Stimulated activated CD4-positive, alpha-beta T cell treated with anti-CD3 and anti-CD28 coated beads, Interleukin-2, amount 100 ng/mL, for 24 hours (primary cell): Measurements from ENCODE around the gene ZNF581.

Experiments
- DNase-seq, 2 donors: peaks; one replicate each; pipeline ENCODE4 v3.0.0-alpha.2; 2020

ZNF581 gene

DNA sequence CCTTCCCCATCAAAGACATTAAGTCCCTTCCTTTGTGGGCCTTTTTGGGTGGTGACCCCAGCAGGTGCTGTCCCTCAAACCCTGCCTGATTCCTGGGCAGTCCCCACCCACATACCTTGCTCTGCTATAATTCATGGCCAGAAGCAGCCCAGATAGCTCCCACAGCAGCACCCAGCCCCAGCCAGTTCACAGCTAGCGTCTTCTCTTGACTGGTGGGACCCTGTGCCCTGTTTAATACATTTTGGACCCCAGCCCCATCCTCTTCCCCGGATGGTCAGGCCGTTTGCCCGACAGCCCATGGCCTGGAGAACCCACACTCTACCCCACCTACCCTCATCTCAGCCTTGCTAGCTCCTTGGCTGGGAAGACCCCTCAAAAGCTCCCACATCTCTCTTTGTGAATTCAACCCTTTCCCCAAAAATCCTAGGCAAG lies 6.7 kb downstream of the ZNF581 start:
- DNase-seq = no peak

DNA sequence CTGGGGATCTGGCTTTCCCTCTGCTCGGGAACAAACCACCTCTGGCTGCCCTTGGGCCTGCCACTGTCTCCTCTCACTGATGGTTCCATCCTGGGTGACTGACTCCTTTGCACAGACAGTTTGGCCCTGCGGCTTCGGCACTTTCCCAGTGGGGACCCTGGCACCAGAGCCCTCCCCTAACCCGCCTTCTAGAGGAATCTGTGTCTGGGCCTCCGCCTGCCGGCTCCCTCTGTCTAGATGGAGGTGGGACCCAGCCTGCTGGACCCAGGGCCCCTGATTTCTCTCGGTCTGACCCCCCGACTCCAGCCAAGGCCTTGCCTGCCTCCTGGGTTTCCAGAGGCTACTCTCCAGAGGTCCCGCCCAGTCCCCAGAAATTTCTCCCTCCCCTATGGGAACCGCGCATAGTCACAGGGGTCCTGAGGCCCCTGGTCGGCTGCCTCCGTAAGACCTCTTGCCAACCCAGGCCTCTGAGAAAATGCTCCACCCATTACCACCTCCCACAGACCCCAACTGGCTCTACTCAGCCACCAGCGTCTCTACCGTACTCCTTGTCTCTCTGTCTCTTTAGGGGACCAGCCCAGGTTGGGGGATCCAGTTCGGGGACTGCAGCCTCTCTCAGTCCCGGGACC lies 7.3 kb downstream of the ZNF581 start:
- no peak for DNase-seq

DNA sequence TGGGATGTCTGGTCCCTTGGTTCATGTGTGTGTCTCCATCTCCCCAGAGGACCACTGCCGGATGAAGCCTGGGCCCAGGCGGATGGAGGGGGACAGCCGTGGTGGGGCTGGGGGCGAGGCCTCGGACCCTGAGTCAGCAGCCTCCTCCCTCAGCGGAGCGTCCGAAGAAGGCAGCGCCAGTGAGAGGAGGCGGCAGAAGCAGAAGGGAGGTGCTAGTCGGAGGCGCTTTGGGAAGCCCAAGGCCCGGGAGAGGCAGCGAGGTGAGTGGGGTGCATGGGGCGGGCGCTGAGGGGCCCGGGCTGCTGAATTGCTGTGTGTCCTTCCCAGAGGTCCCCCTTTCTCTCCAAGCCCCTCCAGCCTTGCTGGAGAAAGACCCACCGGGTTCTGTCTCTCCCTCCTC lies 7.8 kb downstream of the ZNF581 start:
- no peak for DNase-seq

DNA sequence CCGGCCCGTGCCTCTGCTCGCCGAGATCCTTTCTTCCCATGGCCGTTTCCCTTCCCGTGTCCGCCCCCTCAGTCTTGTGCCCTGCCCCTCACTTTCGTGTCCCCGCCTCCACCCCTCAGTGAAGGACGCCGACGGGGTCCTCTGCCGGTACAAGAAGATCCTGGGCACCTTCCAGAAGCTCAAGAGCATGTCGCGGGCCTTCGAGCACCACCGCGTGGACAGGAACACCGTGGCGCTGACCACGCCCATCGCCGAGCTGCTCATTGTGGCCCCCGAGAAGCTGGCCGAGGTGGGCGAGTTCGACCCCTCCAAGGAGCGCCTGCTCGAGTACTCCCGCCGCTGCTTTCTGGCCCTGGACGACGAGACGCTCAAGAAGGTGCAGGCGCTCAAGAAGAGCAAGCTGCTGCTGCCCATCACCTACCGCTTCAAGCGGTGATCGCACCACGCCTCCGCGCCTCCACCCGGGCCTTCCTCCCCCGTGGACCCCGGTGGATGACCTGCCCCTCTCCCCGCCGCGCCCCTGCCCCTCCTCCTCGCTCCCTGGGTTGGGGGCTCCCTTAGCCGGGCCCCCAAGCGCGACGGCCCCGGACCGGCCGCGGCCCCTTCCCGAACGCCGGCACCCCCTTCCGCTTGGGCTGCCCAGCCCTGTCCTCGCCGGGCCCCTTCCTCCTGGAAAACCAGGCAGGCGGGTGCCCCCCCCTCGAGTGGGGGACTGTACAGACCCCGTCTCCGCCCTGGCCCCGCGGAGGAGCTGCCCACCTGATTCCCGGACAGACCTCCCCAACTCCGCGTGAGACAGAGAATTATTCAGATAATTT lies 9.1 kb downstream of the ZNF581 start:
- no peak for DNase-seq

DNA sequence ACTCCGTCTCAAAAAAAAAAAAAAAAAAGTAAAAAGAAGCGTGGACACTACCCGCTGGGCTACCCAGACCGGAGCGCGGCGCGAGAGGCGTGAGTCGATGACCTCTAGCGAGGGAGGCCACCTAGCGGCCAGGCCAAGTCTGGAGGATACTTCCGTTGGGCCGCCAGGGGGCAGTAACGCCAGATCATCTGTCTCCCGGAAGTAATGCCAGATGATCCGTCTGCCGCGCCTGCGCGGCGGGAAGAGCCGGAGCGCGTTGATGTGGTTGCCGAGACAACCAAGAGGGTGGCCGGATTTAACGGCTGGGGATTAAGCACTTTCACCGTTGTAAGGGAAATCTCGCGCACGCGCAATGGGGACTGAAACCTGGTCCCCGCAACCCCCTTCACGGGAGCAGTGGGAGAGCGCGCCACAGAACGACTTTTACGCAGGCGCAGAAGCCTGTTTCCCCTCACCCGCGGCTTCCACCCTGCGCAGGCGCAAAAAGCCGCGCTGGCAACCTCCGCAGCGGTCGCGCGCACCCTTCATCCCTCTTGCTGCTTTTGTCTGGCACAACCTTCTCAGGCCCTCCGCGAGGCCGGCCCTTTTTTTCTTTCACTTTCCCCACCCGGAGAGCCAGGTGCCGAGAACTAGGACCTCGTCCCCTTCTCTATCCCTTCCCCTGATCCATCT lies 10.3 kb downstream of the ZNF581 start:
- peak; percentile 96 to 99 for DNase-seq

DNA sequence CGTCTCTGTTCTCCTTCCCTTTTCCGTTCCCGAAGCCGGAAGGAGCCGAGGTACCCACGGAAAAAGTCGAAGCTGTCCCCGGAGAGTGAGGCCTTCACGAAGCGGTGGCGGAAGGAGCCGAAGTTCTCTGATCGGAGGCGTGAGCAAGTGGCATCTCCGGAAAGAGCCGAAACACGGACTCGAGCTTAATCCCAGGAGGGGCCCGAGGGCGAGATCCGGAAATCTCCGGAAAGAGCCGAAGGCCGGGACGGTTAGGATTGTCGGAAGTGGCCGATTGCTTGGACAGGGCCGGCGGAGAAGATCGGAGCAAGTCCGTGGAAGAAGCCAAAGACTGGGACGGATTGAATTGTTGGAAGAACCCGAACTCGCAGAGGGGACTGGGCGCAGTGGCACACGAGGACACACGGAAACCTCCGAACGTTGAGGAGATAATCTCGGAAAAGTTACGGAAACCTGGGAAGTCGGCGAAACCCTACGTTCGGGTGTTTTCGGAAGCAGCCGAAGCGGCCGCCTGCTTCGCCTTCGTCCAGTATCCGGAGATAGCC lies 10.9 kb downstream of the ZNF581 start:
- peak; percentile 99 for DNase-seq

DNA sequence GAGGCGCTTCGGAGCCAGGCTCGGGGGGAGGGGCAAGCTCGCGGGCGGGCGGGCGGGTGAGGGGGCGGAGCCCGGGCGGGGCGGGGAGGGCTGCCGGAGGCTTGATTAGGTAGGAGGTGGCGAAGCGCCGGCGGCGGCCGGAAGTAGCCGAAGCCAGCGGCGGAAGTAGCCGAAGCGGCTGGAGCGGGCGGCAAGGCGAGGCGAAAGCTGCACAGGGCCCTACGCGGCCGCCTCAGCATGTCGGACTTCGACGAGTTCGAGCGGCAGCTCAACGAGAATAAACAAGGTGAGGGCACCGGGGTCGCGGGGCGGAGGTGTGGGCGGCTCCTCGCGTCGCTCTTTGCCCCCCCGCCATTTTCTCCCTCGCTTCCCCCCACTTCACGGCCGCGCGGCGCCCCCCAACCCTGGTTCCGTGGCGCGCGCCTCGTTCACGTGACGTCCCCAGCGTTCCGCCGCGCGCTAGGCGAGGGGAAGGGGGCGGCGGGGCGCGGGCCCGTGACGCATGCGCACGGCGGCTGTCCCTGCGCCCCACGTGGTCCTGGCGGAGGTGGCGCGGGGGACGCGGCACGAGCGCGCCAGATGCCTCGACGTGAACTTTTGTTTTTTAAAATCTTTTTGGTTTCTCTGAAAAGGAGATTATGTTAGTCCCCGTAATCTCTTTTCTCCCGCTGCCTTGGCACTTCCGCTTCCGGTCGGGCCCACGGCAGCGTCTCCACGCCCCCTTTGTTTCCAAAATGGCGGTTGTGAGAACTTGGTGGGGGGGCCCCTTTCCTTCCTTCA lies 11.6 kb downstream of the ZNF581 start, which contains the start of gene U2AF2:
TSS of gene U2AF2 (plus strand) at position 168 of the 780 bp plus-strand sequence. CDS start at position 238, 70 bp downstream.
- peak; percentile 97 for DNase-seq

DNA sequence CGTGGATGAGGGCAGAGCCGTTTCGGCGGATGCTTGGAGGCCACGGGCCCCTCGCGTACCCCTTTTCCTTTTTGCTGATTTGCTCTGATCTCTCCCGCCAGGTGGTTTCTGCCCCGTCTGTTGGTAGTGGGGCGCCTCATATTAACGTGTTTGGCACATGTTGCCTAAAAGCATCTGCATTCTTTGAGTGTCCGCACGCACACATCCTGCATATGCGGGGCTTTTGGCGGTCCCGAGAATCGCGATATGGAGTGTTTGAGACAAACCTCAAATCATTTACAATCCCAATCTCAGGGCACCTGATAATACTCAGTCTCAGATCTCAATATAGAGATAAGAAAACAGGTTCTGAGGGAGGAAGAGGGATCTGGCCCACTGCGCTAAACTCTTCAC lies 12.2 kb downstream of the ZNF581 start:
- DNase-seq = no peak

DNA sequence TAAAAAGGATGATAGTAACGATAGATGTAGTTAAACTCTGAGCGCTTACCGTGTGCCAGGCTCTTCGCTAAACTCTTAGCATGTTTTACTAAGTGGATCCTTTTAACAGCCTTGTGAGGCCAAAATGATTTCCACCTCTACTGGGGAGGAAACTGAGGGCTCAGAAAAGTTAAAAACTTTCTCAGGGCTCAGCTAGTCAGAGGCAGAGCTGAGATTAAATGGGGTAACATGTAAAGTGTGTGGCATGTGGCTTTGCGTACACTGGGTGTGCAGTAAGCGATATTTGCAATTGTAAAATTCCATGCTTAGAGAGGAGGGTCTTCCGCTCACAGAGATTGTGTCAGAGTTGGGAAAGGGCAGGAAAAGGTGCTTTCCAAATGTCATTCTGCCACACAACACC lies 13.1 kb downstream of the ZNF581 start:
- no peak for DNase-seq

DNA sequence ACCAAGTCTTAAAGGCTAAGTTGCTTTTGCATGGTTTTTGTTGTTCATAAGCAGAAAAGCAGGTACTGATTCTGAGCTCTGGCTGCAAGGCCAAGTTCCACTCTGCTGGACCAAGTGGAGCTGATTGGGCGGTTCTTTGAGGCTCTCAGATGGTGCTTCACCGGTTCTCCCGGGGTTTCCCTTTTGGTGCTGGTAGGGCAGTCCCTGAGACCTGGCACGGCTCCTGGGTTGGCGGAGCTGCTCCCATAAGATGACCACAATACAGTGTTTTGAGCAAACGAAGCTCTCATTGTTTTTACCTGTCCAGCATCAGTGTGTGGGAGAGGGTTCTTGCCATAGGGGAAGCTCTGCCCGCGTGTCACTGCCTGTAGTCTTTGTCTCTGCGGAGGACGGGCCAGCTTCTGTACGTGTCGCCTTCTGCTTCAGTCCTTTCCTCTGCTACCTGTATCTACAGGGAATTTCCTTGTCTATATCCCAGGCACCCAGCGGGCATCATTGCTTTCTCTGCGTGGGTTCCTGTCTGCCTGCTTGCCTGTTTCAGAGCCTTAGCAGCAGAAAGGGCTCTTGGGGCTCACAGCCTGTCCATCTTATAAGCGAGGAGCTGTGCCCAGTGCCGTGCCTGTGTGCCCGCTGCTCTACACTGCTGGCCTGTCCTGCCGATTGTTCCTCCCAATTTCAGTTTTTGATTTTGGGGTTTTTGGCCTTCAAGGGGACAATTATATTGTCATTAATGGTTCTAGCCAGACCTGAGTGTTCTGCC lies 13.7 kb downstream of the ZNF581 start:
- no peak for DNase-seq

DNA sequence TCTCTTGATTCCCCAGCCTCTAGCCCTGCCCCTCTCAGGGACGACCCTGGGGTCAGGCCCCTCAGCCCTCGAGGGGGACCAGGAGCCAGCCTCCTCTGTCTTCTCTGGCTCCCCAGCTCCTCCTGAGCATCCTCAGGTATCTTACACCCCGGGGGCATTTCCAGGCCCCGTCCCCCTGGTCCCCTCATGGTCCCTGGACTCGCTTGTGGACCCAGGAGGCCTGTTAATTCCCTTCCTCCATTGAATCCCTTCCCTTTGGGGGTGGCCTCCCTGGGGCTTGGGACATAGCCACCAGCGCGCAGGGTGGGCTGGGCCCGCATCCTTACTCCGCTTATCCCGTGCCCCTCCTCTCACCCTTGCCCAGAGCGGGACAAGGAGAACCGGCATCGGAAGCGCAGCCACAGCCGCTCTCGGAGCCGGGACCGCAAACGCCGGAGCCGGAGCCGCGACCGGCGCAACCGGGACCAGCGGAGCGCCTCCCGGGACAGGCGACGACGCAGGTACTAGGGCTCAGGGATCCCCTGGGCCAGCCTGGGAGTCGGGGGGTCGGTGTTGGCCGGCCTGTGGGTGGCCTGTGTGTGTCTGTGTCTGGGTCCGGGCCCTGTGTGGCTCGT lies 15.5 kb downstream of the ZNF581 start:
- no peak for DNase-seq

DNA sequence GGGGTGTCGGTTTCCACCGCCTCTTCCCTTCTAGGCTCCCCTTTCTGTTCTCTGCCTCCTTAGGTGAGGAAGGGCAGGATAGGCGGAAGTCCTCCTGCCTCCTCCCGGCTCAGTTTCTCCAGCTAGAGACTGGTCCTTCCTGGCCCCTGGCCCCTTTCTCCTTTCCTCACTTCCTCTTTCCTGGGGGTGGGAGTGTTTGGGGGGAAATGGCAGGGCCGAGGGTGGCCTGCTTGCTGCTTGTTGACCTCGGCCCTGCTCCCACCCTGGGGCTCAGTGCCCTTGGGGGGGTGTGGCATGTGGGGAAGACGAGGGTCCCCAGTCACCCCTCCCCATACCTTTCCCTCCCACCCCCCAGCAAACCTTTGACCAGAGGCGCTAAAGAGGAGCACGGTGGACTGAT lies 16.4 kb downstream of the ZNF581 start:
- no peak for DNase-seq

DNA sequence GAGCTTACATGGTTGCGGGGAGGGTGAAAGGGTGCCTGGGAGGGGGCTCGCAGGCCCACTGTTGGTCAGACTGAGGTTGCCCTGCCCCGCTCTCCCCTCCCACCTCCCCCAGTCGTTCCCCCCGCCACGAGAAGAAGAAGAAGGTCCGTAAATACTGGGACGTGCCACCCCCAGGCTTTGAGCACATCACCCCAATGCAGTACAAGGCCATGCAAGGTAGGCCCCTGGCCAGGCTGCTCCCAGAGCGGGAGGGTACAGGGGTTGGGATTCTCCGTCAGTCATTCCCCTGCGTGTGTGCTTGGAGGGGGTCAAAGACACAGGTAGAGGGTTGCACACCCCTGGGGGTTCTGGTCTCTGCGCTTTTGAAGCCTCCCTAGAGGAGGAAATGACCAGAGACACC lies 17.0 kb downstream of the ZNF581 start:
- no peak for DNase-seq

DNA sequence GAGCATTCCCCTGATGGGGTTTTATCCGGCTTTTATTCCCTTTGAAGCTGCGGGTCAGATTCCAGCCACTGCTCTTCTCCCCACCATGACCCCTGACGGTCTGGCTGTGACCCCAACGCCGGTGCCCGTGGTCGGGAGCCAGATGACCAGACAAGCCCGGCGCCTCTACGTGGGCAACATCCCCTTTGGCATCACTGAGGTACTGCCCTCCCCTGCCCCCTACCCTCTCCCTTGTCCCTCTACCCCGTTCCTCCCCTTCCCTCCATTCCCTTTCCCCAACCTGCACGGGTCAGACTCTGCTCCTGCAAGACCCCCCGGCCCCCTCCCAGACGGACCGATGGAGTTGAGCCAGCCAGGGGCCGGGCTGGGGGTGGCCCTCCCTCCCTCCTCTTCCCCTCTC lies 17.5 kb downstream of the ZNF581 start:
- DNase-seq = no peak

DNA sequence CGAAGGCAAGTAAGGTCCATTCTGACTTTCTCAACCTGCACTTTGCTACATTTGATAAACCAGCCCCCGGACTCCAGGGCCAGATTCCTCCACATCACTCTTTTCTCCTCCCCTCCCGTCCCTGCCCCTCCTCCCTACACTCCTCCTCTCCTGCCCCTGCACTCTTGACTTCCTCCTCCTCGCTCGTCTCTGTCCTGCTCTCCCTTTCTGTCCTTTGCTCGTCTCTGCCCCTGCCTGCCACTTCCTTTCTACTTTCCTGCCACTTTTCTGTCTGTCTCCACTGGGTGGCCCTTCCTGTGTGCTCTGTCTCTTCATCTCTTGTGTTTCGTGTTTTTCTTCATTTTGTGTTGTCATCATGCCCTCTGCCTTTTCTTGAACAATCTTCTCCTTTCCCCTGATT lies 18.4 kb downstream of the ZNF581 start:
- DNase-seq = no peak

DNA sequence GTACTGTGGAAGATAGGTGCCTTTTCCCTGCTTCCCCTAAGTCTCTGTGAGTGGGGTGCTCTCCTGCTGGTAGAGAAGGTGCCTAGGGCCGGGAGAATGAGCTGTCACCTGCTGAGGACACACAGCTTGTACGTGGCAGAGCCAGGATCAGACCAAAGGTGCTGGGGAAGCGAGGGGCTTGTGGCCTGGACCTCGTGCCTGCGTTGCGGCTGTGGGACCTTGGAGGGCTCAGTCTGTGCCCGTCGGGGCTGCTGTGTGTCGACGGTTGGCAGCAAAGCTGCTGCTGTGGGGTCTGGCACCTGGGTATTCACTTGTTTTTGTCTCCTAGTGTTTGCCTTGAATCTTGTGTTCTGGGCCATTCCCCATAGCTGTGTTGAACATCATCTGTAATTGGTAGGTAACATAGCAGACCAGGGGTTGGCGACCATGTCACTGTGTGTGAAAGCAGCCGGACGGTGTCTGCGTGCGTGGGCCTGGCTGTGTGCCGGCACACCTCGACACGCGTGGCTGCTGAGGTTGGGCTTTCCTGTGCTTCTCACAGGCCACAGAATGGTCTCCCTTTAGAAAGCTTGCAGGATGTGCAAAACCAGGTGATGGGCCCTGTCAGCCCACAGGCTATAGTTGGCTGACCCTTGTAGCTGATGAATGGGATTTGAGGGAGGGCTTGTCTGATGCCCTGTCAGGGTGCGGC lies 20.5 kb downstream of the ZNF581 start:
- DNase-seq = no peak

DNA sequence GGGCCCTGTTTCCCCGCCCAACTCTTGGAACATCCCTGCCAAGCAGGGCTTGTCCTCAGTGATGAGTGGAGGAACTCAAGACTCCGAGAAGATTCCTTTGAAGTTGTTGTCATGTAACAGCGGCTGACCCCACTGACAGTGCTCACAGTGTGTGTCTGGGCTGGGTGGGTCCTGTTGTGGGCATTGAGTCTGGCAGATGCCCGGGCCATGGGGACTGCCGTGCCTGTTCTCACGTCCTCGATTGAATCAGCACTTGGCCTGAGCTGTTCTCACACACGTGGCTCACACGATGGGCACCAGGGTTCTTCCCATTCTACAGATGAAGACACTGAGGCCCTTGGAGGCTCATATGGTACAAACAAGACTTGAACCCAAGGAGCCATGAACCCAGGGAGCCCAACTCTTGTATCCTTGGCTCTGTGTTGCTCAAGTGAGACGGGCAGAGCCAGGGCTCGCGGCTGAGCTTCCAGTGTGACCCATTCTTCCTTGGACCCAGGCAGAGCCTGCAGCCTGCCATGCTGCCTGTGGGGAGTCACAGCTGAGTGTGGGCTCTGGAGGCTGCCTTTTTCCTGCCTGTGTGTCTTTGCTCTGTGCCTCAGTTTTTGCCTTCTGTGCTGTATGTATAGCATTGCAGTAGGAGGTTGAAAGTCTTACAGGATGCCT lies 23.0 kb downstream of the ZNF581 start:
- DNase-seq = no peak

DNA sequence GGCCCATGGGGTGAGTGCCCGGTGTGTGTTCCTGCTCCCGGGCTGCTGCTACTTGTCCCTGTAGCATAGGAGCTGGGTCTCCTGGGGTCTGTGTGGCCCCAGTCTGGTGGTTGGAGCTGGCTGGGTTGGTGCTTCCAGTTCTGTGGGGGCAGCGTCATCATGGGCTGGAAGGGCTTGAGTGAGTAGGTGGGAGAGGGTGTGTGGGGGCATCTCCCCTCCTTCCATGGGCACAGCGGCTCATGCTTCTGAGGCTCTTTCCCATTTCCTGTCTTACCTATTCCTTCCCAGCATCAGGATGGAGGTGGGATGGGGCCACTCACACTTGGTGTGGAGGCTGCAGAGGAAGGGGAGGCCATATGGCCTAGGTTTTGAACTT lies 23.5 kb downstream of the ZNF581 start:
- DNase-seq = no peak

DNA sequence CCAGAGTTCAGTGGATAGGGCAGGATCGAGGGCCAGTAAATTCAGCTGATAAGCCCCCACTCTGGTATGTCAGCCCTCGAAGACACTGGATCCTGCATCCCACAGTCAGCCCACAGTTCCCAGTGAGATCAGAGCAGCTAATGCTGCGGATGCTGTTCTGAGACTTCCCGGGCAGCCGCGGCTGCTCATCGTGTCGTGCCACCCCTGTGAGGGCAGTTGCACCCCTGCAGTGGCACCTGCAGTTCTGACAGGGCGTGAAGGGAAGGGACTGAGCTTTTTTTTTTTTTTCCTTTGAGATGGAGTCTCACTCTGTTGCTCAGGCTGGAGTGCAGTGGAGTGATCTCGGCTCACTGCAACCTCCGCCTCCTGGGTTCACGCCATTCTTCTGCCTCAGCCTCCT lies 24.1 kb downstream of the ZNF581 start:
- no peak for DNase-seq

DNA sequence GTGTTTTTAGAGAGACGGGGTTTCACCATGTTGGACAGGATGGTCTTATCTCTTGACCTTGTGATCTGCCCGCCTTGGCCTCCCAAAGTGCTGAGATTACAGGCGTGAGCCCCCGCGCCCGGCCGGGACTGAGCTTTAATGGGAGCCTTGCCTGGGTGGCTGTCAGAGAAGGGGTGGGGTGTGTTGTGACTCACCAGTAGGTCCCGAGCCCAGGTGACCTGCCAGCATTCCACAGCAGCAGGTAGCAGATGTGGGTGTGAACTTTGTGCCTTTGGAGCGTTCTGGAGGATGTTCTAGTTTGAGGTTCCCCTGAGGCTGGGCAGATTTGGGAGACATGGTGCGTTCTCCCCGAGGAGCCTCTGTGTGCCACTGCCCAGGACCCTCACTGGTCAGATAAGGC lies 24.5 kb downstream of the ZNF581 start:
- DNase-seq = no peak
